Uterus (tissue), 2 donors: Measurements from ENCODE around the gene RRAS.

Experiments used
- POLR2A ChIP-seq, 2 donors: fragments of 450-650 bp; IDR thresholded peaks; one replicate each; pipeline ENCODE4 v1.6.1; 2016; ENCODE audit warnings: antibody characterized with exemption in 2 of 2, mild to moderate bottlenecking in 1 of 2, moderate library complexity in 1 of 2
- TF ChIP-seq, protein P1 (sequence below), 4 experiments: fragments of 200-600 bp in 2 of 4; fragments of 450-650 bp in 2 of 4; sonication (generic) in 2 of 4; IDR thresholded peaks; one replicate each; pipeline ENCODE4 v1.5.1; 2016 to 2019; ENCODE audit warnings: antibody characterized with exemption in 4 of 4, mild to moderate bottlenecking in 2 of 4, moderate library complexity in 1 of 4

DNA sequence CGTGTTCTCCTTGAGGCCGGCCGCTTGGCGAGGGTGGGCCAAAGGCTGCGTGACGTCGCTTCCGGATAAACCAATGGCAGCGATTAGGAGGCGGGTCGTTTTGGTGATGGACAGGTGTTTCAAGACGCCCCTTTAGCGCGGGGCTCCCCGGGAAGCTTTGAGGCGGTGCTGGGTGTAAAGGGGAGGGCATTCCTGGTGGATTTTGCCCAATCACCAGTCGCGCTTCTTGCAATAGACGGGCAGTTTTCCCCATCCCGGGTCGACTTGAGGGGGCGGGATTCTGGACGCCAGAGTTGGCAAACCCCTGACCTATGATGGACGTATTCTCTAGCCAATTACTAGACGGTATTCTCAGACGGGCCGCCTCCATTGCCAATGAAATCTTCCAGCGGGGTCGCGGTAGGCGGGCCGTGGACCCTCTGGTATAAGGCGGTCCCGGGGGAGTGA lies 36.9 kb upstream of the RRAS start:
- TF ChIP-seq, protein P1, sequence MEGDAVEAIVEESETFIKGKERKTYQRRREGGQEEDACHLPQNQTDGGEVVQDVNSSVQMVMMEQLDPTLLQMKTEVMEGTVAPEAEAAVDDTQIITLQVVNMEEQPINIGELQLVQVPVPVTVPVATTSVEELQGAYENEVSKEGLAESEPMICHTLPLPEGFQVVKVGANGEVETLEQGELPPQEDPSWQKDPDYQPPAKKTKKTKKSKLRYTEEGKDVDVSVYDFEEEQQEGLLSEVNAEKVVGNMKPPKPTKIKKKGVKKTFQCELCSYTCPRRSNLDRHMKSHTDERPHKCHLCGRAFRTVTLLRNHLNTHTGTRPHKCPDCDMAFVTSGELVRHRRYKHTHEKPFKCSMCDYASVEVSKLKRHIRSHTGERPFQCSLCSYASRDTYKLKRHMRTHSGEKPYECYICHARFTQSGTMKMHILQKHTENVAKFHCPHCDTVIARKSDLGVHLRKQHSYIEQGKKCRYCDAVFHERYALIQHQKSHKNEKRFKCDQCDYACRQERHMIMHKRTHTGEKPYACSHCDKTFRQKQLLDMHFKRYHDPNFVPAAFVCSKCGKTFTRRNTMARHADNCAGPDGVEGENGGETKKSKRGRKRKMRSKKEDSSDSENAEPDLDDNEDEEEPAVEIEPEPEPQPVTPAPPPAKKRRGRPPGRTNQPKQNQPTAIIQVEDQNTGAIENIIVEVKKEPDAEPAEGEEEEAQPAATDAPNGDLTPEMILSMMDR (IDR thresholded peaks at IDR 0.05): peak in 1 of 4 experiments; percentile 1
- no peak for TF ChIP-seq POLR2A (IDR thresholded peaks at IDR 0.05)
